Inflammatory macrophage treated with lipopolysaccharide for 4 hours (primary cell): Measurements from ENCODE around the gene HSFY1.
"Not testable (repeated sequence)": the region's sequence is repeated elsewhere in the genome, so short reads cannot be mapped to it uniquely, and the experiment has no call there.

ENCODE experiments used
- DNase-seq: peaks from one replicate; pipeline ENCODE4 v3.0.0-alpha.2; 2020

HSFY1 gene

GRCh38 chrY:18546420-18546819 lies at the start of gene HSFY1:
Gene HSFY1 (plus strand): TSS chrY:18546720. CDS start chrY:18546788, 68 bp downstream.
- not testable (repeated sequence) for DNase-seq

GRCh38 chrY:18504266-18504665 lies 42.3 kb upstream of the HSFY1 start:
- not testable (repeated sequence) for DNase-seq

- not testable (repeated sequence) for DNase-seq
Measured at GRCh38 chrY:18530995-18531655, 15.4 kb upstream of the HSFY1 start.

- DNase-seq: not testable (repeated sequence)
Measured at GRCh38 chrY:18538952-18539351, 7.6 kb upstream of the HSFY1 start.

GRCh38 chrY:18553132-18553531 lies 6.6 kb downstream of the HSFY1 start:
- not testable (repeated sequence) for DNase-seq

- not testable (repeated sequence) for DNase-seq
Measured at GRCh38 chrY:18565915-18566314, 19.4 kb downstream of the HSFY1 start.
